CD14-positive monocyte (primary cell): ENCODE results near the gene DDX47. TPM values are rescaled to one million over a fixed set of nuclear protein-coding genes. Genes with fewer than 3 reads are reported as not detected.

ENCODE experiments used
- DNase-seq, 3 donors: peaks; one replicate each; pipeline ENCODE4 v3.0.0-alpha.2; 2011 to 2022
- H2AFZ ChIP-seq: 2 replicates; pipeline ENCODE4 v1.6.0; 2012; ENCODE audit warnings: mild to moderate bottlenecking, low read depth, low read length, inconsistent platforms; ENCODE audit not compliant: insufficient read depth, poor library complexity, severe bottlenecking
- H3K27ac ChIP-seq, 2 donors: 1 replicate in 1 of 2; 2 replicates in 1 of 2; pipeline ENCODE4 v1.5.1; 2012 to 2013; ENCODE audit warnings: low read length in 2 of 2, control low read depth in 1 of 2, inconsistent platforms in 1 of 2, low read depth in 1 of 2, mild to moderate bottlenecking in 1 of 2
- H3K27me3 ChIP-seq, 2 donors: one replicate each; pipeline versions ENCODE4 v1.6.0 to v1.6.1; 2011 to 2013; ENCODE audit warnings: low read length in 2 of 2; ENCODE audit not compliant: control insufficient read depth in 2 of 2, insufficient read depth in 2 of 2
- H3K36me3 ChIP-seq, 2 donors: replicated peaks in 1 of 2; 1 replicate in 1 of 2; 2 replicates in 1 of 2; pipeline versions ENCODE4 v1.5.1 to v1.6.1; 2012 to 2013; ENCODE audit warnings: low read length in 2 of 2, control low read depth in 1 of 2, inconsistent platforms in 1 of 2, mild to moderate bottlenecking in 1 of 2; ENCODE audit not compliant: insufficient read depth in 2 of 2, control insufficient read depth in 1 of 2
- H3K4me1 ChIP-seq, 2 donors: 1 replicate in 1 of 2; 2 replicates in 1 of 2; pipeline versions ENCODE4 v1.5.1 to v1.6.1; 2012 to 2013; ENCODE audit warnings: low read length in 2 of 2, control low read depth in 1 of 2, inconsistent platforms in 1 of 2, mild to moderate bottlenecking in 1 of 2, moderate library complexity in 1 of 2; ENCODE audit not compliant: insufficient read depth in 2 of 2, control insufficient read depth in 1 of 2
- H3K4me2 ChIP-seq: replicated peaks from 2 replicates; pipeline ENCODE3; 2012; ENCODE audit warnings: low read length, moderate library complexity, mild to moderate bottlenecking; ENCODE audit not compliant: poor library complexity, severe bottlenecking; ENCODE audit errors: extremely low read depth
- H3K4me3 ChIP-seq, 3 experiments: fragments of 200-600 bp in 1 of 3; sonication (generic) in 1 of 3; replicated peaks in 1 of 3; 1 replicate in 2 of 3; 2 replicates in 1 of 3; pipeline ENCODE4 v1.5.1; 2011 to 2013; ENCODE audit warnings: low read length in 3 of 3, mild to moderate bottlenecking in 3 of 3, control low read depth in 2 of 3, low read depth in 2 of 3, inconsistent platforms in 1 of 3, moderate library complexity in 1 of 3
- H3K79me2 ChIP-seq: 2 replicates; pipeline ENCODE4 v1.6.0; 2012; ENCODE audit warnings: mild to moderate bottlenecking, control low read depth, inconsistent platforms, low read length, moderate library complexity; ENCODE audit not compliant: insufficient read depth
- H3K9ac ChIP-seq: 2 replicates; pipeline ENCODE4 v1.6.0; 2017; ENCODE audit warnings: low read length, mild to moderate bottlenecking; ENCODE audit not compliant: insufficient read depth, poor library complexity, severe bottlenecking
- H3K9me3 ChIP-seq, 2 donors: replicated peaks in 1 of 2; 1 replicate in 1 of 2; 2 replicates in 1 of 2; pipeline versions ENCODE4 v1.5.1 to v1.6.1; 2012 to 2013; ENCODE audit warnings: low read length in 2 of 2, control low read depth in 1 of 2; ENCODE audit not compliant: control insufficient read depth in 1 of 2, insufficient read depth in 1 of 2
- H4K20me1 ChIP-seq: 2 replicates; pipeline ENCODE4 v1.6.0; 2012; ENCODE audit warnings: mild to moderate bottlenecking, low read length, control low read depth, moderate library complexity; ENCODE audit not compliant: insufficient read depth
- H3K27ac Mint-ChIP-seq, 7 donors: one replicate each; pipeline ENCODE4 v1.8.0; 2020; ENCODE audit warnings: mild to moderate bottlenecking in 7 of 7, mixed read lengths in 7 of 7, moderate library complexity in 6 of 7, inconsistent platforms in 2 of 7
- H3K27me3 Mint-ChIP-seq, 3 donors: one replicate each; pipeline ENCODE4 v1.8.0; 2021 to 2022; ENCODE audit warnings: low read depth in 3 of 3, mild to moderate bottlenecking in 3 of 3, mixed read lengths in 3 of 3, moderate library complexity in 3 of 3, inconsistent platforms in 1 of 3
- H3K36me3 Mint-ChIP-seq, 2 donors: one replicate each; pipeline ENCODE4 v1.8.0; 2020; ENCODE audit warnings: mixed read lengths in 2 of 2, inconsistent platforms in 1 of 2, mild to moderate bottlenecking in 1 of 2
- H3K4me1 Mint-ChIP-seq: one replicate; pipeline ENCODE4 v1.8.0; 2020; ENCODE audit warnings: mild to moderate bottlenecking, mixed read lengths
- H3K4me3 Mint-ChIP-seq, 2 donors: one replicate each; pipeline ENCODE4 v1.8.0; 2020; ENCODE audit warnings: mild to moderate bottlenecking in 2 of 2, mixed read lengths in 2 of 2, moderate library complexity in 1 of 2
- H3K9me3 Mint-ChIP-seq, 7 donors: one replicate each; pipeline ENCODE4 v1.8.0; 2020 to 2022; ENCODE audit warnings: mixed read lengths in 7 of 7, mild to moderate bottlenecking in 6 of 7, moderate library complexity in 6 of 7, inconsistent platforms in 2 of 7
- WGBS: methylation state at CpG from one replicate; pipeline ENCODE4 v1.1.5; 2013; ENCODE audit warnings: missing lambda C conversion rate; ENCODE audit not compliant: insufficient coverage; 5-methylcytosine and 5-hydroxymethylcytosine counted together
- intact Hi-C, 2 donors: fragments of 100-400 bp; cut with micrococcal nuclease; formaldehyde crosslinking; loops; one replicate each; pipeline versions ENCODE4 v1.15.0 to v1.15.1; 2023
- polyA plus RNA-seq, 3 donors: library from polyadenylated mRNA; depleted of rRNA in 1 of 3; unstranded in 2 of 3; stranded (reverse) in 1 of 3; fragments of 300-500 nt in 2 of 3; fragments of >200 nt in 1 of 3; fragmentation: Illumina TruSeq in 2 of 3; gene quantifications; 1 replicate in 2 of 3; 2 replicates in 1 of 3; pipeline ENCODE4 v1.2.3, GENCODE V29; 2012 to 2021
- TF ChIP-seq, protein P1 (sequence below): fragments of 200-600 bp; IDR thresholded peaks from one replicate; pipeline ENCODE4 v1.8.0; 2022; ENCODE audit warnings: antibody characterized with exemption, mild to moderate bottlenecking

The DDX47 gene
- polyA plus RNA-seq, 3 donors, result 27.6 to 35.2 (median 30.1) TPM

DNA sequence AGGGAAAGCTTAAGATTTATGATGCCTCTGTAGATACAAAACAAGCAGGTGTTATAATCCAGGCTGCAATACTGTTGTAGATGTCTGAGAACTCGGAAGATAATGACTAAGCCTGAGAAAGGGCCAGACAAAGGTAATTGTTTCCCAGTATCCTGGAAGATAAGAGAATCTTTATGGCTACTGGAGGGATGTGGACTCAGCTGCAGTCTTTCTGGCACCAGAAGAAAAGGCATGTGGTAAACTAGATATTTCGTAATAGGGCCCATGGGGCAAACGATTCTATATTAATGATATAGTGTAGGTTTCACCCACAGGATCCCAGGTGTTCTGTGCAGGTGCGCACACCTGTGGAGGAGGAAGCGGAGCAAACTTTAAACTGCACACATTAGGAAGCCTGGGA, 36.9 kb upstream of the DDX47 start:
- Histone ChIP-seq H3K4me2 (no peak overlapping the region), H3K9ac (no peak overlapping the region)
- peaks cover 0 to 2% (median 0%) of the 10 kb centered on the region in 3 donors for H3K27me3 Mint-ChIP-seq

DNA sequence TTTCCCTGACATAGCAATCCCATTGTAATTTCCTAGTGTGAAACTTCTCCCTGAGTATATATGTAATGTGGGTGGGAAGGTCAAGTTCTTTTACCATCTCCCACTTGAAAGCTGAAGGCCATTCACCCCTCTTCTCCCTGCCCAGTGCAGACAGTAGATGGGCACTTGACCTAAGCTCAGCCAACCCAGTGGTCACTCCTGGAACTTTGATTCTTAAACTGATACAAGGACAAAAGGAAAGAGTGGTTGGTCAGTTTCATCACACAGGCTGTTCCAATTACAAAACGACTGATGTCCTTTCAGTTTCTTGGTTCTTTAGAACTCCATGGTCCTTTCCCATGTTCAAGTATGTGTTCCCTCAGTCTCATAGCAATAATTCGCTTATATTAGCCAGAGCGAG, 36.1 kb upstream of the DDX47 start:
- TF ChIP-seq, protein P1, sequence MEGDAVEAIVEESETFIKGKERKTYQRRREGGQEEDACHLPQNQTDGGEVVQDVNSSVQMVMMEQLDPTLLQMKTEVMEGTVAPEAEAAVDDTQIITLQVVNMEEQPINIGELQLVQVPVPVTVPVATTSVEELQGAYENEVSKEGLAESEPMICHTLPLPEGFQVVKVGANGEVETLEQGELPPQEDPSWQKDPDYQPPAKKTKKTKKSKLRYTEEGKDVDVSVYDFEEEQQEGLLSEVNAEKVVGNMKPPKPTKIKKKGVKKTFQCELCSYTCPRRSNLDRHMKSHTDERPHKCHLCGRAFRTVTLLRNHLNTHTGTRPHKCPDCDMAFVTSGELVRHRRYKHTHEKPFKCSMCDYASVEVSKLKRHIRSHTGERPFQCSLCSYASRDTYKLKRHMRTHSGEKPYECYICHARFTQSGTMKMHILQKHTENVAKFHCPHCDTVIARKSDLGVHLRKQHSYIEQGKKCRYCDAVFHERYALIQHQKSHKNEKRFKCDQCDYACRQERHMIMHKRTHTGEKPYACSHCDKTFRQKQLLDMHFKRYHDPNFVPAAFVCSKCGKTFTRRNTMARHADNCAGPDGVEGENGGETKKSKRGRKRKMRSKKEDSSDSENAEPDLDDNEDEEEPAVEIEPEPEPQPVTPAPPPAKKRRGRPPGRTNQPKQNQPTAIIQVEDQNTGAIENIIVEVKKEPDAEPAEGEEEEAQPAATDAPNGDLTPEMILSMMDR, result no peak

More for the DNA sequence above, 36.9 kb upstream of the DDX47 start:
- peaks cover 12% of the 10 kb centered on the region for H3K4me1 Mint-ChIP-seq
- DNase-seq, result no peak
- H3K9me3 Mint-ChIP-seq, result peaks cover 0 to 3% (median 0%) of the 10 kb centered on the region in 7 donors
- no peaks in the 10 kb centered on the region for H4K20me1 ChIP-seq
- no peak overlapping the region for H3K27ac ChIP-seq
- no peak overlapping the region for H3K4me3 ChIP-seq
- H3K4me1 ChIP-seq, result no peaks in the 10 kb centered on the region
- no peaks in the 10 kb centered on the region for H3K36me3 Mint-ChIP-seq
- H3K79me2 ChIP-seq, result no peaks in the 10 kb centered on the region
- no peak overlapping the region for H3K4me3 Mint-ChIP-seq
- H3K27me3 ChIP-seq, result no peaks in the 10 kb centered on the region
- H3K27ac Mint-ChIP-seq, result no peak overlapping the region
- intact Hi-C loops, result no loop called here
- peaks cover 0 to 2% of the 10 kb centered on the region in 2 donors for H3K9me3 ChIP-seq
- no peaks in the 10 kb centered on the region for H3K36me3 ChIP-seq
- TF ChIP-seq, protein P1, result no peak
- 92% methylated on average over 1 of the region's 5 CpGs for WGBS
- H2AFZ ChIP-seq, result no peak overlapping the region

More for the DNA sequence above, 36.1 kb upstream of the DDX47 start:
- peaks cover 0 to 2% (median 0%) of the 10 kb centered on the region in 7 donors for H3K9me3 Mint-ChIP-seq
- WGBS, result 100% methylated on average over 1 of the region's 3 CpGs
- Histone ChIP-seq H3K79me2 (no peaks in the 10 kb centered on the region), H3K27ac (no peak overlapping the region), H3K9me3 (peaks cover 0 to 2% of the 10 kb centered on the region in 2 donors), H3K4me1 (no peaks in the 10 kb centered on the region), H4K20me1 (no peaks in the 10 kb centered on the region), H2AFZ (no peak overlapping the region), H3K27me3 (no peaks in the 10 kb centered on the region), H3K4me3 (no peak overlapping the region), H3K9ac (no peak overlapping the region), H3K36me3 (no peaks in the 10 kb centered on the region), H3K4me2 (no peak overlapping the region)
- H3K36me3 Mint-ChIP-seq, result no peaks in the 10 kb centered on the region
- H3K27ac Mint-ChIP-seq, result no peak overlapping the region
- peaks cover 0 to 1% (median 0%) of the 10 kb centered on the region in 3 donors for H3K27me3 Mint-ChIP-seq
- H3K4me1 Mint-ChIP-seq, result peaks cover 12% of the 10 kb centered on the region
- intact Hi-C loops, result no loop called here
- no peak overlapping the region for H3K4me3 Mint-ChIP-seq
- DNase-seq, result no peak
